RPMI7951 (cell line): ENCODE data around the gene MAP3K7CL. TPM values are rescaled to one million over a fixed set of nuclear protein-coding genes. Genes with fewer than 3 reads are reported as not detected.

Experiments
- DNase-seq: peaks from one replicate; pipeline ENCODE4 v3.0.0-alpha.2; 2012; ENCODE audit warnings: low read depth
- total RNA-seq: library from RNA; depleted of rRNA; stranded (reverse); fragments of >200 nt; shearing (Covaris generic); gene quantifications from 2 replicates; pipeline ENCODE4 v1.2.3, GENCODE V29; 2014

MAP3K7CL gene
- total RNA-seq, 1 experiment from 2014 or later, result 10.0 TPM

GRCh38 chr21:29133241-29133640 is 2.8 kb downstream of the MAP3K7CL start:
- no peak for DNase-seq

- DNase-seq, result no peak
Measured at GRCh38 chr21:29133796-29134195, 3.4 kb downstream of the MAP3K7CL start.

- no peak for DNase-seq
Measured at GRCh38 chr21:29135481-29135880, 5.0 kb downstream of the MAP3K7CL start.

- no peak for DNase-seq
Measured at GRCh38 chr21:29136033-29136432, 5.6 kb downstream of the MAP3K7CL start.

GRCh38 chr21:29144736-29145353 is 14.4 kb downstream of the MAP3K7CL start:
- peak; percentile 42 for DNase-seq

GRCh38 chr21:29145354-29145782 is 14.9 kb downstream of the MAP3K7CL start:
- DNase-seq, result peak; percentile 93

- DNase-seq, result no peak
Measured at GRCh38 chr21:29145852-29146453, 15.5 kb downstream of the MAP3K7CL start.

- no peak for DNase-seq
Measured at GRCh38 chr21:29146726-29147125, 16.3 kb downstream of the MAP3K7CL start.

GRCh38 chr21:29148530-29148929 is 18.1 kb downstream of the MAP3K7CL start:
- peak; percentile 91 for DNase-seq

GRCh38 chr21:29149808-29150425 is 19.5 kb downstream of the MAP3K7CL start:
- DNase-seq, result peak; percentile 45

GRCh38 chr21:29151931-29152330 is 21.5 kb downstream of the MAP3K7CL start:
- DNase-seq, result no peak

GRCh38 chr21:29152916-29153315 is 22.5 kb downstream of the MAP3K7CL start:
- no peak for DNase-seq

- no peak for DNase-seq
Measured at GRCh38 chr21:29154270-29154669, 23.8 kb downstream of the MAP3K7CL start.

- DNase-seq, result peak; percentile 66
Measured at GRCh38 chr21:29155118-29155932, 24.9 kb downstream of the MAP3K7CL start.

- DNase-seq, result no peak
Measured at GRCh38 chr21:29155933-29156260, 25.5 kb downstream of the MAP3K7CL start.

GRCh38 chr21:29157080-29157479 is 26.6 kb downstream of the MAP3K7CL start:
- no peak for DNase-seq

- DNase-seq, result no peak
Measured at GRCh38 chr21:29159842-29160241, 29.4 kb downstream of the MAP3K7CL start.

- DNase-seq, result peak; percentile 74
Measured at GRCh38 chr21:29162825-29163224, 32.4 kb downstream of the MAP3K7CL start.

GRCh38 chr21:29163341-29164115 is 33.1 kb downstream of the MAP3K7CL start:
- no peak for DNase-seq

GRCh38 chr21:29164323-29164942 is 34.0 kb downstream of the MAP3K7CL start:
- peak; percentile 76 for DNase-seq

- DNase-seq, result no peak
Measured at GRCh38 chr21:29166323-29166722, 35.9 kb downstream of the MAP3K7CL start.
